ENCODE results near the gene PHOX2A. TPM values are rescaled to one million over a fixed set of nuclear protein-coding genes. Genes with fewer than 3 reads are reported as not detected.

Gene PHOX2A
- total RNA-seq, 1 donor from 2014 or later: not detected

DNA sequence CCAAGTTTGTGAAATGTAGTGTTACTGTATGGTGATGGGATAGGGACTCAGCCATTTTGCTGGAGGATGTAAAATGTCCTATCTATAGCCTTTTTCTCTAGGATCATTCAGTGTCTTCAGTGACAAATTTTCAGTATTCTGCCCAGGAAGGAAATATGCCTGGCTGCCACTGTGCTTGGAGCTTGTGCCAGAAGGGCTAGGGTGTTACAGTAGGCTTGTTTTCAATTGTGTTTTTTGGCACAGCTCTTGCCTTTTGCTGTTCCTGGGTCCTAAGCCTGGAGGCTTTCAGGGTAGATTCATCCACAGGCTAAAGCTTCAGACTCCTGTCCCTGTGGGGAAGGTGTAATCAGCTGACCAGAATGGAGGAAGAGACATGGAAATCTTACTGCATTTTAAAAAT, 22.0 kb upstream of the PHOX2A start:
- Mint-ChIP-seq H3K36me3 (ENCODE audit: low read depth) (no peaks in the 10 kb centered on the region), H3K27ac (no peak overlapping the region), H3K4me1 (ENCODE audit: low read depth) (peaks cover 28% of the 10 kb centered on the region), H3K27me3 (ENCODE audit: low read depth) (peaks cover 13% of the 10 kb centered on the region), H3K4me3 (ENCODE audit: low read depth) (no peak overlapping the region), H3K9me3 (no peaks in the 10 kb centered on the region)
- intact Hi-C loops (cut with micrococcal nuclease): no loop called here
- no peak for DNase-seq (ENCODE audit: low spot score)

DNA sequence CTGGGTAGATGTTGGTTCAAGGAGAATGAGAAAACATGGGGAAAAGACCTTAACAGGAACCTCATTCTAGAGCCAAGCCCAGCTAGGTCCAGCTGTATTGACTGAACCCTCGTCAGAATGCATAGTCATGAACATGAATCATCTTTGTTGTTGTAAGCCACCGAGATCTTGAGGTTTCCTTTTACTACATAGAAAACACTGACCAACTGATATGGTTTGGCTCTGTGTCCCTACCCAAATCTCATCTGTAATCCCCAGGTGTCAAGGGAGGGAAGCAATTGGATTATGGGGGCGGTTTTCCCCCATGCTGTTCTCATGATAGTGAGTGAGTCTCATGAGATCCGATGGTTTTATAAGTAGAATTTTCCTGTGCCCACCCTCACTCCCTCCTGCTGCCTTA, 19.4 kb upstream of the PHOX2A start:
- Mint-ChIP-seq H3K4me1 (ENCODE audit: low read depth) (peaks cover 18% of the 10 kb centered on the region), H3K36me3 (ENCODE audit: low read depth) (no peaks in the 10 kb centered on the region), H3K27me3 (ENCODE audit: low read depth) (peaks cover 10% of the 10 kb centered on the region), H3K9me3 (no peaks in the 10 kb centered on the region), H3K4me3 (ENCODE audit: low read depth) (no peak overlapping the region), H3K27ac (no peak overlapping the region)
- DNase-seq (ENCODE audit: low spot score): no peak
- intact Hi-C loops (cut with micrococcal nuclease): no loop called here

DNA sequence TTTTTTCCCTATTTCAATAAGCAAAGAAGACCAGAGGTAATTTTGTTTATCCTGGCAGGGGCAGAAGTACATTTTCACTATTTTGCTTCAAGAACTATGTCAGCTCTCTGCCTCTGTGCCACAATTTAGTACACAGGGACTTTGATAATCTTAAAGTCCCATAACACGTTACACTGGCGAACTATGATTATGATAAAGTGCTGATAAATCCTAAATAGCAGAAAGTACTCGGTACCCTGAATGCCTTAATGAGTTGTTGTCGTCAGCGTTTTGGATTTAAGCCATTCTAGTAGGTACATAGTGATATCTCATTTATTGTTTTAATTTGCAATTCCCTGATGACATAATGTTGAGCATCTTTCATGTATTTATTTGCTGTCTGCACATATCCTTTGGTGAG, 16.6 kb upstream of the PHOX2A start:
- no peak for DNase-seq (ENCODE audit: low spot score)
- peaks cover 16% of the 10 kb centered on the region for H3K4me1 Mint-ChIP-seq (ENCODE audit: low read depth)
- intact Hi-C loops (cut with micrococcal nuclease): no loop called here
- H3K27ac Mint-ChIP-seq: no peak overlapping the region
- no peak overlapping the region for H3K4me3 Mint-ChIP-seq (ENCODE audit: low read depth)
- peaks cover 10% of the 10 kb centered on the region for H3K27me3 Mint-ChIP-seq (ENCODE audit: low read depth)
- no peaks in the 10 kb centered on the region for H3K9me3 Mint-ChIP-seq
- no peaks in the 10 kb centered on the region for H3K36me3 Mint-ChIP-seq (ENCODE audit: low read depth)

DNA sequence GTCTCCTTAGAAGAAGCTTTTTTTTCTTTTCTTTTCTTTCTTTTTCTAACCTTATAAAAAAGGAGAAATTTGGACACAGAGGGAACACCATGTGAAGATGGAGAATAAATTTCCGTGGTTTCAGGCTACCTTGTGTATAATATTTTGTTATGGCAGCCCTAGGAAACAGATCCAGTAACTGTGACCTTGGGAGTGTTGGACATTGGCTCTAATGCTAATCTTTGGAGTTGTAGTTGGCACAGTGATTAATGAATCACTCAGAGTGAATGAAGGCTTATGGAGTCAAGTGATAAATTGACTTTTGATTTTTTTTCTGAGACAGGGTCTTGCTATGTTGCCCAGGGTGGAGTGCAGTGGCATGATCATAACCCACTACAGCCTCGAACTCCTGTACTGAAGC, 15.5 kb upstream of the PHOX2A start:
- DNase-seq (ENCODE audit: low spot score): no peak
- H3K4me1 Mint-ChIP-seq (ENCODE audit: low read depth): peaks cover 16% of the 10 kb centered on the region
- H3K36me3 Mint-ChIP-seq (ENCODE audit: low read depth): no peaks in the 10 kb centered on the region
- peaks cover 15% of the 10 kb centered on the region for H3K27me3 Mint-ChIP-seq (ENCODE audit: low read depth)
- no peak overlapping the region for H3K27ac Mint-ChIP-seq
- intact Hi-C loops (cut with micrococcal nuclease): no loop called here
- no peaks in the 10 kb centered on the region for H3K9me3 Mint-ChIP-seq
- no peak overlapping the region for H3K4me3 Mint-ChIP-seq (ENCODE audit: low read depth)

DNA sequence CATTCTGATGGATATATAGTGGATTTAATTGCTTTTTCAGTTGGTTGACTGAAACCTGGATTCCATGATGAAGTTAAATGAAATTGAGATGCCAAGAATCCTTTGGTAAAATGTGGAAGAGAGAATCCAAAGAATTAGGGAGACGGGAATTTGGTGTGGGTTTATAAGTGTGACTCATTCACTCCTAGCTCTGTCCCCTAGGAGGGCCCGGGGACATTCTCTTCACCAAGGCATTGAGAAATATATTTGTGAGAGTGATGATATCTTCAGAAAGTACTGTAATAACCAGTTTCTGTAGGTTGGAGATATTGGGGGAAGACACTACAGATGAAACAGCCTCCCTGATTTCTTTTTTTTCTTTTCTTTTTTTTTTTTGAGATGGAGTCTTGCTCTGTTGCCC, 13.6 kb upstream of the PHOX2A start:
- Mint-ChIP-seq H3K27ac (no peak overlapping the region), H3K36me3 (ENCODE audit: low read depth) (no peaks in the 10 kb centered on the region), H3K4me3 (ENCODE audit: low read depth) (no peak overlapping the region), H3K9me3 (no peaks in the 10 kb centered on the region), H3K27me3 (ENCODE audit: low read depth) (peaks cover 19% of the 10 kb centered on the region), H3K4me1 (ENCODE audit: low read depth) (peaks cover 2% of the 10 kb centered on the region)
- intact Hi-C loops (cut with micrococcal nuclease): no loop called here
- DNase-seq (ENCODE audit: low spot score): no peak

DNA sequence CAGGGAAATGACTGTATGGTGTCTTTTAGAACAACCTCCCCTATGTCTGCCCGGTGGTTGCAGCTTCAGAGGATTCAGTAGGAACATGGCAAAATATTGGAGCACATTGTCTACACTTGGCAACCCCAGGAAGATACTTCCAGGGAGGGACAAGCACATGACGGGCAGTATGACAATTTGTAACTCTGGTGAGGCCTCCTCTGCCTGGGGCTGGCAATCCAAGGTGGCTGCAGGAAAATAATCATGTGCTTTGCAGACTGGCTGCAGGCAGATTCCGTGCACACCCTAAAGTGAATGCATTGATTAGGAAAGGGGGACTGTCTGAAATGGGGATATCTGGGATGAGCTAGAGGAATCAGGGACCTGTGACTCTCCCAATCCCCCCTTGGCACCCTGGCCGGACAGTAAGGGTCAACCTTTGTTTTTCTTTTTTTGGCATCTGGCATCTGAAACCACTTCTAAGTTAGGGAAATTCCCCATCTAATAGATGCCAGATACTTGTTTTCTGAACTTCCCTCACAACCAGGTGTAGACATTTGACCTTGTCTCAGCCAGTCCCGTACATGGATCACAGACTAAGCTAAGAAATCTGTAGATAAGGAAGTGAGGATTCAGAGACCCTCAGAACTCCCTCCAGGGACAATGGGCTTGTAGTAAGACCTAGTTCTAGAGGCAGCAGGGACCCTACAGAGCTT, 10.5 kb upstream of the PHOX2A start:
- Mint-ChIP-seq H3K4me3 (ENCODE audit: low read depth) (no peak overlapping the region), H3K27ac (no peak overlapping the region), H3K36me3 (ENCODE audit: low read depth) (no peaks in the 10 kb centered on the region), H3K4me1 (ENCODE audit: low read depth) (no peaks in the 10 kb centered on the region), H3K9me3 (no peaks in the 10 kb centered on the region), H3K27me3 (ENCODE audit: low read depth) (peaks cover 22% of the 10 kb centered on the region)
- intact Hi-C loops (cut with micrococcal nuclease): no loop called here
- no peak for DNase-seq (ENCODE audit: low spot score)

DNA sequence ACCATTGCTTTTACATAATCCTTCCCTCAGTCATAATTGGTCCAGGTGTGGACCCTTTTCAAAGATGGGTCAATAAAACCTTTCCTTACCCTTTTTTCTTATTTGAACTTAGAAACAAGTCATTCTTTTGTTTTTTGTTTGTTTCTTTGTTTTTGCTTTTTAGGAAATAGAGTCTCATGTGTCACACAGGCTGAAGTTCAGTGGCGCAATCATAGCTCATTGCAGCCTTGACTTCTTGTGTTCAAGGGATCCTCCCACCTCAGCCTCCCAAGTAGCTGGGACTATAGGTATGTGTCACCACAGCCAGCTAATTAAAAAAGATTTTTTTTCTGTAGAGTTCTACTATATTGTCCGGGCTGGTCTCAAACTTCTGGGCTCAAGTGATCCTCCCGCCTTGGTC, 9.4 kb upstream of the PHOX2A start:
- no peaks in the 10 kb centered on the region for H3K4me1 Mint-ChIP-seq (ENCODE audit: low read depth)

DNA sequence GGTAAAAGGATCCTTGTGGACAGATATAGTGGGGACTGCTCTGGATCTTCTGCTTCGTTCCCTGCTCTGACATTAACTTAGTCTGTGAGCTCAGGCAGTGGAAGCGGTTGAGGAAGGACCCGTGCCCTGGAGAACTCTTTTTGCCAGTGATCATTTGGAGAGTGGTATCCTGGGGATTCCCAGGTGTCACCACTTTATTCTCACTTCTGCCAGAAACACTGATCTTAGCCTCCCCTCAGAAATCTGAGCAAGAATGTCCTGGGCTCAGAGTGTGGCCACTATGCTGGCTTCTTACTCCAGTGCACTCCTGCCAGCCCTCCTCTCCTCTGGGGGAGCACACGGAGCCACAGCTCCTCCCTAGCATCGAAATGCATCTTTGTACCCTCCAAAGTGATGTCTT, 7.6 kb upstream of the PHOX2A start:
- H3K9me3 Mint-ChIP-seq: no peaks in the 10 kb centered on the region
- no peaks in the 10 kb centered on the region for H3K4me1 Mint-ChIP-seq (ENCODE audit: low read depth)
- intact Hi-C loops (cut with micrococcal nuclease): no loop called here
- H3K27me3 Mint-ChIP-seq (ENCODE audit: low read depth): peaks cover 26% of the 10 kb centered on the region
- no peak overlapping the region for H3K27ac Mint-ChIP-seq
- H3K4me3 Mint-ChIP-seq (ENCODE audit: low read depth): no peak overlapping the region
- no peak for DNase-seq (ENCODE audit: low spot score)
- H3K36me3 Mint-ChIP-seq (ENCODE audit: low read depth): no peaks in the 10 kb centered on the region

More for the DNA sequence above, 9.4 kb upstream of the PHOX2A start:
- H3K27ac Mint-ChIP-seq: no peak overlapping the region
- intact Hi-C loops (cut with micrococcal nuclease): no loop called here
- no peak overlapping the region for H3K4me3 Mint-ChIP-seq (ENCODE audit: low read depth)
- H3K36me3 Mint-ChIP-seq (ENCODE audit: low read depth): no peaks in the 10 kb centered on the region
- DNase-seq (ENCODE audit: low spot score): no peak
- no peaks in the 10 kb centered on the region for H3K9me3 Mint-ChIP-seq
- H3K27me3 Mint-ChIP-seq (ENCODE audit: low read depth): peaks cover 25% of the 10 kb centered on the region

DNA sequence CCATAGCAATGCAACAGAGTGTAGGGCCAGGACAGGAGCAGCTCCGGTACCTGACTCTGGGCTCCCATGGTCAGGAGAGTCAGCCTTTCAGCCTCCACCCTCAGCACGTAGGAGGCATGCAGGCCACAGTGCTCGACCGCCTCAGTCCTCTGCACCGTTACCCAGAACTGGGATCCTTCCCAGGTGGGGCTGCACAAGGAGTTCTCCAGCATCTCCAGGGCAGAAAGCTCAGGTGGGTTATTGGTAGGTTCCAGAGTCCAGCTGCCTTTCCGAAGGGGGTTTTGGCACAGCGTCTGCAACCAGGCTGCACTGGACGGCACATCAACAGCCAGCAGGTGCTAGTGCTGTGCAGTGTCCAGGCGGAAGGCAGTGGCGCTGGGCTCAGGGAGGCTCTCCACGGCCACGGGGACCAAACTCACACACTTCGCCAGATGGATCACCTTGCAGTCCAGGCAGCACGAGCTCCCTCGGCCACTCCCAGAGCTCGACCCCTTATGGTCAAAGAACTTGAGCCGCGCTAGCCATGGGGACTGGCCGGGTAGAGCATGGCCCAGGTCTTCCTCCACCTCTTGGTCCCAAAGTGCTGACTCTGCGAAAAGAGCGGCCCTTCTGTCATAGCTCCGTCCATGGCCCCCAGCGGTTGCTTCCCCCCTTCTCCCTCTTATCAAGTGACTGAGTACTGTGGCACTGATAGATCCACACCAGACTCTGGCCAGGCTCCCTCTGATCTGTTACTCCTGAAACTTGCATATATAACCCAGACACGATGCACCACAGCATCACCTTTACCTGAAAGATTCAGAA, 6.9 kb upstream of the PHOX2A start:
- H3K9me3 Mint-ChIP-seq: no peaks in the 10 kb centered on the region
- no peak for DNase-seq (ENCODE audit: low spot score)
- intact Hi-C loops (cut with micrococcal nuclease): no loop called here
- H3K27ac Mint-ChIP-seq: no peak overlapping the region
- no peaks in the 10 kb centered on the region for H3K4me1 Mint-ChIP-seq (ENCODE audit: low read depth)
- H3K27me3 Mint-ChIP-seq (ENCODE audit: low read depth): peaks cover 20% of the 10 kb centered on the region
- no peak overlapping the region for H3K4me3 Mint-ChIP-seq (ENCODE audit: low read depth)
- H3K36me3 Mint-ChIP-seq (ENCODE audit: low read depth): no peaks in the 10 kb centered on the region

DNA sequence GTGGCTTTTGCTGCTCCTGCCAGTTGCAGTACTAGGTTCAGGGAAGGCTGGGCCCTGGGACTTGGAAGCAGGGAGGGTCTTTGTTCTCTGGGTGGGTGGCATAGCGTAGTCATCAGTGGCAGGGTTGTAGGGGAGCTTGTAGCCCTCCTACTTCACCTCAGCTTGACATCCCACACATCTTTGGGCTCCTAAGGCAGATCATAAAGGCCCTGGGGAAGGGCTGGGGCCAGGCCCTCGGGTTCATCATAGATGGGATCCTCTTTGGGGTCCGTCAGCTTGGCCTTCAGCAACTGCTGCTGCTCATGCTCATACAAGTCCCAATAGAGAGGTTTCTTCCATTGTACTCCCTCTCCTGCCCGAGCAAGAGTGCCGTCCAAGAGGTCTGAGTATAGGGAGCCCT, 6.0 kb upstream of the PHOX2A start:
- Mint-ChIP-seq H3K27ac (no peak overlapping the region), H3K9me3 (no peaks in the 10 kb centered on the region), H3K27me3 (ENCODE audit: low read depth) (peaks cover 16% of the 10 kb centered on the region), H3K36me3 (ENCODE audit: low read depth) (no peaks in the 10 kb centered on the region), H3K4me3 (ENCODE audit: low read depth) (no peak overlapping the region), H3K4me1 (ENCODE audit: low read depth) (no peaks in the 10 kb centered on the region)
- intact Hi-C loops (cut with micrococcal nuclease): no loop called here
- no peak for DNase-seq (ENCODE audit: low spot score)

DNA sequence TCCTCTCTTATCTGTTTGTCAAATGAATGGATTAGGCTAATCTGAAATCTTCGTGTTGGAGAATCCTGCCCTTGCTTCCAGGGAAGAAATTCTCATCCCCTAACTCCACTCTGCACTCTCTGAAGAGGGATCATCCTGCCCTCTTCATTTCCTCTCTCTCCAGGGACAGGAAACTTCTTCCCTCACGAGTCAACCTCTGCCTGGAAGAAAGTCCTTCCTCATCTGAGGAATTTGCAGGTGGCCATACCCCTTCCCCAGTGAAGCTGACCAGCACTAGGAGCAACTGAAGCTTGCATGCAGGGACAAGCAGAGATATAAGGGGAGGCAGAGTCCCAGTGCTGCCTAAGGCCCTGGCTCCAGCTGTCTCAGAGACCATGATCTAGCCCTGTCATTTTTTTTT, 3.6 kb upstream of the PHOX2A start:
- peaks cover 4% of the 10 kb centered on the region for H3K4me1 Mint-ChIP-seq (ENCODE audit: low read depth)
- H3K36me3 Mint-ChIP-seq (ENCODE audit: low read depth): no peaks in the 10 kb centered on the region
- H3K27me3 Mint-ChIP-seq (ENCODE audit: low read depth): peaks cover 25% of the 10 kb centered on the region
- no peak overlapping the region for H3K27ac Mint-ChIP-seq
- intact Hi-C loops (cut with micrococcal nuclease): no loop called here
- H3K9me3 Mint-ChIP-seq: no peaks in the 10 kb centered on the region
- H3K4me3 Mint-ChIP-seq (ENCODE audit: low read depth): no peak overlapping the region
- DNase-seq (ENCODE audit: low spot score): no peak

DNA sequence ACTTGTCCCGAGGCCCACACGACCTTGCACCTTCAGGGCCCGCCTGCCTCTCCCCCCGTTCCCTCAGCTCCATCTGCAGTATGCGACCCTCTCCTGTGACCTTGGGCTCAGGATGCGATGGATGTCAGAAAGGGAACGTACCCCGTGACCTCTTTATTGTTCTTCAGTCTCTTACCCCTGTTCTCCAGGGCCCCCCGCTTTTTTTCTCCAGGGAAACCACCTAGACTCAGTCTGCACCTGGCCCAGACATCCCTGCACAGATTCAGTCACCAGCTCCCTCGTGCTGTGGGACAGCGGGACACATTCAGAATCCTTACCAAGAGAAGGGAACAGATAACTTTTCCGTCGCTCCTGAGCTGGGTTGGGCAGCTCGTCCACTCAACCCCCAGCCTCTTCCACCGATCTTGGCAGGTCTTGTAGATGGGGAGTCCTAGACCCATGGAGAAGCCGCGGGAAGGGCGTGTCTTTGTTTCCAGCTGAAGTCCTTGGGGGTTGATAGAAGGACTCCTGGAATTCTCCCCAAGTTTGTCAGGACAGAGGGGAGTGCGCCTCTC, 1.4 kb upstream of the PHOX2A start:
- Mint-ChIP-seq H3K9me3 (no peaks in the 10 kb centered on the region), H3K27ac (no peak overlapping the region), H3K36me3 (ENCODE audit: low read depth) (peaks cover 2% of the 10 kb centered on the region)

More for the DNA sequence above, 1.4 kb upstream of the PHOX2A start:
- H3K4me1 Mint-ChIP-seq (ENCODE audit: low read depth): peaks cover 12% of the 10 kb centered on the region
- H3K27me3 Mint-ChIP-seq (ENCODE audit: low read depth): peaks cover 47% of the 10 kb centered on the region
- H3K4me3 Mint-ChIP-seq (ENCODE audit: low read depth): no peak overlapping the region
- DNase-seq (ENCODE audit: low spot score): no peak
- intact Hi-C loops (cut with micrococcal nuclease): no loop called here

Data from activated T-helper 2 cell treated with anti-CD3 and anti-CD28 coated beads, Interferon-gamma antibody, Interleukin-2, Interleukin-4, amounts not matched to agents 10 μg/mL and 5 μg/mL and 100 μg/mL, durations not matched to agents 14 hours and 24 hours and 36 hours (primary cell).